HK-2 (cell line): Measurements from ENCODE around the gene FRMD4B.

ENCODE experiments used
- DNase-seq: peaks from one replicate; pipeline ENCODE4 v3.0.0-alpha.2; 2018; ENCODE audit not compliant: unreplicated experiment

FRMD4B gene

DNA sequence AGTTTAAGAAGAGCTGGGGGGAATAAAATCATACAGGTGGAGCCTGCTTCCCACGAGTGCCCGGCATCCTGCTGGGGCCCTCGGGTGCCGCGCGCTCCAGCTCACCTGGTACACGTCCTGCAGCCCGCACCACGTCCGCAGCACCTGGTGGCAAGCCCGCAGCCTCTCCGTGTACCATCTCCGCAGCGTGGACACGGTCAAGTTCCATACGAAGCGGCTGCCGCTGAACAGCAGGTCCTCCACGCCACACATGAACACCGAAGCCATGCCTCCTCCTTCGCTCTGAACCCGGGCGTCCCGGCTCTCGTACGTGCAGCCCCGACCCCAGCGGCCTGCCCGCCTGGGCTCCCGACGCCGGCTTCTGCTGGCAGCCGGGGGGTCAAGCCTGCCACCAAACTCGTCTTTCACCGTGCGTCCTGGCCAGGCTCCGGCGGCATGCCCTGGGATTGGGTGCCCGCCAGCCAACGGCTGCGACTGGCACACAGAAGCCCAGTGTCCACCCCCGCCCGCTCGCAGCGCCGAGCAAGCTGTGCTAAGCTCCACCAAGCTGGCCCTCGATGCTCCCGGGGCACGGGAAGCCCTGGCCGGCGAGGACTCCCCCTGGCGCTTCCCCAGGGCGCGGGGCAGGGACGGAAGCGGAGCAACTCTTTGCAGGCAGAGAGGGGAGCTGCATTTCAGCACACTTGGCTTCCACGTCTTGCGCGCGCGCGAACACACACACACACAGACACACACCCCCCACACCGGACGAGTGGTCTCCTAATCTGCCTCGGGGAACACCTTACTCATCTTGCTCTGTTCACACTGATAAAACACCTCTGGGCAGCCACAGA lies at the start of gene FRMD4B:
Gene FRMD4B, minus strand, starts transcription at position 366 of the 833 bp plus-strand sequence. Its CDS starts 99 bp downstream, at position 267.
- peak; percentile 13 for DNase-seq

DNA sequence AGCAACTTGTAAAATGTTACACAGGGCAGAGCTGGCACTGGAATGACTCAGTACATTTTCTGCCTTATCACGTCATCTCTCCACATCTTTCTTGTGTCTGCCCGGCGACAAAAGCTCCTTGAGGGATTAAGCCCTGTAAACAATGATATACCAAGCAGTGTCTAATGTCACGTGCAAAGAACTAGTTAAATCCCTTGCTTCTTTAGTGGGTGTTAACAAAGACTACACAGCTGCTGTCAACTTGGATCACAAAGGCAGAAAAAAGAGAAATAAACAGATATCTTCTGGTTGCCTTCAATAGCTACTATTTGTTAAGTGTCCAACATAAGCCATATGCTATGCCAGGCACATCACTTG lies 48.1 kb upstream of the FRMD4B start:
- no peak for DNase-seq

DNA sequence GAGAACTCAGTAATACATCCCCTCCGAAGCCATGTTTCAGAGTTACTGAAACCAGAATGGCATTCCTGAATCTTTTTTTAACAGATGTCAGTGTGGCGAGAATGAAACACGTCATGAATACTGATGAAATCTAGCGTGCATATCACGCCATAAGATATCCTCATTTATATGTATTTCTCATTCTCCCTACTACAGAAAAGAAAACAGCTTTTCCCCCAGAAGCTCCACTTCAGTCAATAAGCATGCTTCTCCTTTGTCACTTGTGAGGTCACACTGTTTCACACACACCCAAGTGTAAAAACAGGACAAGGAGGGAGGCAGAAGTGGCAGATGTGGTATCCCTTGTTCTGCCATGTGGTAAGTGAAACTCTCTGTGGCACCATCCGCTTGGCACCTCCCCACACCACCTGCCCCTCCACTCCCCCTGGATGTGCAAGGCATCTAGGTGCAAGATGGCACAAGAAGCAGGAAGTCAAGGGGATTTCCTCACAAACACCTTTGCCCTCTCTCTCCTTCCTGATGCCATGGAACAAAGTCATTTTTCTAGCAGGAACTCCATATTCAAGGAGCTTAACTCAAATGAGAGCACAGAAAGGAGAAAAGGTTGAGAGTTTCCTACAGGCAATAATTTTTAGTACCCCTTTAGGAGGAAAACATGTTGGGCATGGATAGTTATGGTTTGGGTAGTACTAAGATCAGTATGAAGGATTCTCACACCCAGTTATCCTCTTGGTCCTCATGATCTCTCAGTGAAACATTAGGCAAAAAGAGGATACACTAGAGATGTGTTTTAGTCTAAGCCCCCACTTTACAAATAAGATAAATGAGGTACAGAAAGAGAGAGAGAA lies 47.5 kb upstream of the FRMD4B start:
- DNase-seq: no peak

DNA sequence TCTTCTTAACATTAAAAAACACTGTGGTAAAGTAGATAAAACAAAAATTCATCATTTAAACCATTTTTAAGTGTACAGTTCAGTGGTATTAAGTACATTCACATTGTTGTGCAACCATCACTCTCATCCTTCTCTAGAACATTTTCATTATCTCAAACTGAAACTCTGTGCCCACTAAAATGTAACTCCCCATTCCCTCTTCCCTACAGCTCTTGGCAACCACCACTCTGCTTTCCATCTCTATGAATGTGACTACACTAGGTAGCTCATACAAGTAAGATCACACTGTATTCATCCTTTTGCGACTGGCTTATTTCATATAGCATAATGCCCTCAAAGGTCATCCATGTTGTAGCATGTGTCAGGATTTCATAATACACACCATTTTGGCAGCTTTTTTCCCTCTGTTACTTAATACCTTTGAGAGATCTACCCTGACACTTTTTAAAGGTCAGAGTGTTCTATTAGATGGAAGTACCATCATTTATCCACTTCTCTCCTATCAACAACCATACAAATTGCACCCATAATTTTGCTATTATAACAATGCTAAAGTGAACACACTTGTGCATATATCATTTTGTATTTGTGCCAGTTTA lies 42.9 kb upstream of the FRMD4B start:
- DNase-seq: no peak

DNA sequence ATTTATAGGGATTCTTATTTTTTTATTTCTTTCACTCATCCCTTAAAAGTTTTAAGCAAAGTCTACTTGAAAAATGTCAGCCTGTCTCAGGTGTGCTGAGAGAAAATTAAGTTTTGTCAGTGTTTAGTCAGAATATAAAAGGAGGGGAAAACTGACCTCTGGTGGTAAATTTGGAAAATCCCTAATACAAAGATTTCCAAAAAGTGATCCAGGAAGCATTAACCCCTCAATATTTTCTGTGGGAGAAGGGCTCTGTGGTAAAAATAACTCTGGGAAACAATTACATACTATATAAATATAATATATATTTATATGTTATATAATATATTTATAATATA lies 41.0 kb upstream of the FRMD4B start:
- DNase-seq: no peak

DNA sequence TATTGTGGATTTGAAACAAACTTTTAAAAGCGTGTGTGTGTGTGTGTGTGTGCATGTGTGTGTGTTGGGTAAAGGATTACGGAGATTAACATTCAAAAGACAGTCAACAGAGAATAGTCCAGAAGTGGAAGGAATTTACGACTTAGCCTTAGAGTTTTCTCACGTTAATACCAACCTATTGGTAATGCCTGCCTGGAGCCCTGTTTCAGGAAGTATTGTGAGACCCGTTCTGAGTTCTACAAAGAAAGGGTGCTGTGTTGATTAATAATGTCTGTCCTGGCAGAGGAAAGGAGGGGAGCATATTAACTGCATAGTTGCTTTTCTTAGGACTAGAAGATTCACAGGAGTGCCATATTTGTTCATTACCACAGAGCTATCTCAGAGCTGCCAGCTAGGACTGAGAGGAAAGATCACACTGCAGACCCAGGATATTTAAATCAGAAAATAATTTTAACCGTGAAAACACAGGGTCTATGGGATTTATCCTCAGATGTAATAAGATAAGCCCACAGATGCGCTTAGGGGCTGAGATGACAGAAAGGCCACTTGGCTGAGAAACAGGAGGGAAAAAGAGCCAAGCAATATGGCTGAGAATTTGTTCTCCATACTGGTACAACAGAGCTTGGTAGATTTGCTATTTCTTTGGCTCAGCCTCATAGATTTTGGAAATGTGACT lies 40.5 kb upstream of the FRMD4B start:
- no peak for DNase-seq

DNA sequence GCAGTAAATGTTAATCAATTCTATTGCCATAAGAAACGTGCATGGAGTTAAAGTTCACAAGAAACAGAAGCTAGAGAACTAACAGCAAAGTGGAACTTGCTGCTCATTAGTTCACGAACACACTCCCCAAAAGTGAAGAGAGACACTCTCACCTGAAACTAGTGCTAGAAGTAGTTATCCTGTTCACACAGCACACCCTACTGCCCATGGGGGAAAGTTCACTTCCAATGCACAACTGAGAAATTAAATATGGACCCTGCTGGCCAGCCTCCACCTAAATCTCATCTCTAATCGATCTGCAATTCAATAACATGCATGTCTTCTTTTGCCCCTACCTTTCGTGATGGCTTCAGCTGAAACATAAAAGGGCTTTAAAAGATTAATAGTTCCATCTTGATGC lies 39.4 kb upstream of the FRMD4B start:
- DNase-seq: no peak

DNA sequence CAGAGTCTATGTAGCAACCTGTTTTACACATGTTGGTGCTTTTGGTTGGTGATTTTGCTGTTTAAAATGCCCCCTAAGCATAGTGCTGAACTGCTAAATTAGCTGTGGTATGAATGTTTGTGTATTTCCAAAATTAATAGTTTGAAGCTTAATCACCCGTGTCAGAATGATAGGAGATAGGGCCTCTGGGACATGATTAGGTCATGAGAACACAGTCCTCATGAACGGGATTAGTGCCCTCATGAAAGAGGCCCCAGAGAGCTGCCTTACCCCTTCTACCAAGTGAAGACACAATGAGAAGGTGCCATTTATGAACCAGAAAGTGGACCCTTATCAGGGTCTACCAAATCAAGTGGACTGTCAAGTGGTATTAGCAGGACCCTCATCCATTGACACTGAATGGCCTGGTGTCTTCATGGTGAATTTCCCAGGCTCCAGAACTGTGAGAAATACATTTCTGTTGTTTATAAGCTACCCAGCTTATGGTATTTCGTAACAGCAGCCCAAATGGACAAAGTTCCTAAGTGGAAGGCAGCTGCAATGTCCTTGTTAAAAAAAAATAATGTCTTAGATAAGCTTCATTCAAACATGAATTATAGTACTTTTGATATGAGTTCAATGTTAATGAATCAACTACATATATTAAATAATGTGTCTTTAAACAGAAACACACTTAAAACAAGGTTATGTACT lies 37.7 kb upstream of the FRMD4B start:
- DNase-seq: no peak

DNA sequence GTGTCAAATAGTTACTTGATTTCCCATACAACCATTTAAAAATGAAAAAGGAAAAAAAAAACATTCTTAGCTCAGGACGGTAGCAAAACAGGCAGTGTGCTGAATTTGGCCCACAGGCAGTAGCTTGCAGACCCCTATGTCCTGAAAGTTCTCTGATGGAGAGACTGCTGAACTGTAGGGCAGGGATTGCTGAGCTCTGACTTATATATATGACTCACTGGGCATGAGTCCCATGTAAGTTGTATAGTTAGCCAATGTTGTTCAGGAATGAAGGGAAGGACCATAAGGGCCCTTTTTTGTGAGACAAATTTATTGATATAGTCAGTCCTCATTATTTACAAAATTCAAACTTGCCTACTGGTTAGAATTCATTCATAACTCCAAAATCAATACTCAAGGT lies 36.9 kb upstream of the FRMD4B start:
- no peak for DNase-seq

DNA sequence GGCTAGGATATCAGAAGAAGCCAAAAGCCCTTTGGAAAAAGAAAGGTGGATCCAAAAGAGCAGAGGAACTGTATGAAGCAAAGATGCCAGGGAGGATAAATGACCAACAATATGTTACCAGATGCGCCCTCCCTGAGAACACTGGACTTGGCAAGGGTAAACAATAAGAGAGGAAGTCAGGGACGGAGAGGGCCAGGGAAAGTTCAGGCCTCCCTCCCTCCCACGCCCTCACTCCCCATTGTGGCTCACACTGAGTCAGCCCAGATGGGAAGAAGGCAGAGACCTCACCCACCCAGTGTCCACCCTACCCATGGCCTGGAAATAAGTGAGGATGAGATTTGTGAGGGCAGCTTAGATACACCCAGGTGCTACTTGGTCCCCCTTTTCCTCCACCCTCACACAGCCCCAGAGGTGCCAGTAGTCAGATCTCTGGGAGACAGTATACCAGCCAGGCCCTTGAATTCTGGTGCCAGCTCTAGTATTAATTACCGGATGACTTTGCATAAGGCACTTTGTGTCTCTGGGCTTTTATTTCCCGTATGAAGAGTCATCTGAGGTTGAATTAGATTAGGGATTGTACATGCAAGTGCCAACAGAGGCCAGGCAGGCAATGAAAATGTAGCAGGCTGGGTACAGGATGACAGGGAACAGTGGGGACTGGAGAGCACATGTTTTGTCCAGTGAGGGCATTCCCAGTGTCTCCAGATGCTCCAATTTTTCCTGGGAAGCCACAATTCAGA lies 35.1 kb upstream of the FRMD4B start:
- DNase-seq: no peak

DNA sequence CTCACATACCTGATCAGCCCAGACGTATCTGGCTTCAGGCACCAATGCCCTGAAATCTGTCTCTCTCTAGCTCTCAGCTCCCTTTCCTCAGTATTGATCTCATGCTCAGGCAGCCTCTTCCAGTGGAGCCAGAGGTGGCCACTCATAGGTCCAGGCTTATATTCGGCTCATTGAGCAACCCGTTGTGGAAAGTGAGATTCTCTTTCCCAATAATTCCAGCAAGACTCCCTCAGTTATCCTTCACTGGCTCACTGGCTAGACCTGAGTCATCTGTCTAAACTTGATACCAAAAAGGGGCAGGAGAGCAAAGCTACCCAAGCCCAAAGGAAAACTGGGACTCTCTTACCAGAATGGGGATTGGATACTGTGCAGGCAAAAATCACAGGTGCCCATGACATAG lies 33.4 kb upstream of the FRMD4B start:
- no peak for DNase-seq

DNA sequence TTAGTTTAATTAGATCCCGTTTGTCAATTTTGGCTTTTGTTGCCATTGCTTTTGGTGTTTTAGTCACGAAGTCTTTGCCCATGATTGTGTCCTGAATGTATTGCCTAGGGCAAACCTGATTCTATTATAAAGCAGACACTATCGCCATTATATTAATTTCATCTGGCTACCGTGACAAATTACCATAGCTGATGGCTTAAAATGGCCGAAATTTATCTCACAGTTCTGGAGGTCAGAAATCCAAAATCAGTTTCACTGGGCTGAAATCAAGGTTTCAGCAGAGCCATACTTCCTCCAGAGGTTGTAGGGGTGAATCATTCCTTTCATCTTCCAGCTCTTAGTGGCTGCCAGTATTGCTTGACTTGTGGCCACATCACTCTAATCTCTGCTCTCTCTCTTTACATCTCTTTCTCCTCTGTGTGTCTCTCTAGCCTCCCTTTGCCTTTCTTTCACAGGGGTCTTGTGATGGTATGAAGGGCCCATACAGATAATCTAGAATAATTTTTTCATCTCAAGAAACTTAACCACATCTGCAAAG lies 31.7 kb upstream of the FRMD4B start:
- no peak for DNase-seq

DNA sequence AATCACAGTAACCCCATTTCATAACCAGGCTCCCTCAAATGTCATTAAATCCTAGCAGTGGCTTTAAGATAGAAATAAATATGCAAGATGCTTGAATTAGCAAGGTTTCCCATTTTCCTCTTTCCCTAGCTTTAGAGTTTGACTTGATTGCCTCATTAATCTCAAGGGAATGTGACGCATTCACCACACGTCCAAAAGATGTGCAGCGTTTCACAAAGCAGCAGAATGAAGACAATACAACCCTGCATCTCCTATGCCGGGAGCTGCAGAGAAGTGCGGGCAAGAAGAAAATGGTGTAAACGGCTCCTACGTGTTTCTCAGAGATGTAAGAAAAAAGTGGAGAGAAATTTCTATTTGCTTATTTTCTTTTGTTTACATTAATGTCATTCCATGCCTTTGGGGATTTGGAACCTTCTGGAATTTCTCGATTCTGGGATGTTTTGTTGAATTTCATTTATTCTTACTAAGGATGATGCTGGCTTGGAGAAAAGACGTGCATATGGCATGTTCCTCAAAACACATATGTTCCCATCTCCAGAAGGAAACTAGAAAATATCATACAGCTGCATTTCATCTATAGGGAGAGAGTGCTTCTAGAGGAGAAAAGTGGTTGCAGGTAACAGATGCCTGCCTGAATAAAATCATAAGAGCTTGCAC lies 27.8 kb upstream of the FRMD4B start:
- no peak for DNase-seq

DNA sequence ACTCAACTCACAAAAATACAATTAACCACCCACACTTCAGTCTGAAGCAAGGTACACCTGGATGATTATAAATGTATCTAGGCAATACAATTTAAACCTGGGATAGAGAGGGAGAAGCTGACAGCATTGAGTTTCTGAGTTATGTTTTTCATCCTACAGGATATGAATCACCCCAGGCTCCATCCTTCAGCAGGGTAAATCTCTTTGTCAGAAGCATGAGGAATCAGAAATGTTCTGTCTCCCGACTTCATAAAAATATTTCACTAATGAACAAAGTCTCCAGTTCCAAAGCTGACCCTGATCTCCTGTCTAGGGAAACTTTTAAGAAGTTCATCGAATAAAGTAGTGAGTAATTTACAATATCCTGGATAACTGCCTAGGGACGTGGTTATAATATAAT lies 25.5 kb upstream of the FRMD4B start:
- no peak for DNase-seq

DNA sequence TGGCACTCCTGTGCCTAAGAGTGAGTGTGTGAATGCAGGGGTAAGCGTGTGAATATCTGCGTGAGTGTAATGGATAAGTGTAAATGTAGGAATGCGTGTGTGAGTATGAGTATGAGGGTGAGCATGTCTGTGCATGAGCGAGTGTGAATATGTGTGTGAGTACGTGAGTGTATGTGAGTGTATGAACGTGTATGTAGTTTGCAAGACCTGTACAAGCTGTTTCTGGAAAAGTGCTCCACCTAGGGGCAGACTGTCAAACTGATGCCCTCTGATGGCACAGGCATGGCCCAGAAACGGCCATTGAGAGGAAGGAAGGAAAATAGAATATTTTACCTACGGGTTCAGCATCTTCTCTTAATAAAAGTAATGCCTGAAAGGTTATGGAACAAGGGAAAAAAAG lies 24.4 kb upstream of the FRMD4B start:
- DNase-seq: peak; percentile 28

DNA sequence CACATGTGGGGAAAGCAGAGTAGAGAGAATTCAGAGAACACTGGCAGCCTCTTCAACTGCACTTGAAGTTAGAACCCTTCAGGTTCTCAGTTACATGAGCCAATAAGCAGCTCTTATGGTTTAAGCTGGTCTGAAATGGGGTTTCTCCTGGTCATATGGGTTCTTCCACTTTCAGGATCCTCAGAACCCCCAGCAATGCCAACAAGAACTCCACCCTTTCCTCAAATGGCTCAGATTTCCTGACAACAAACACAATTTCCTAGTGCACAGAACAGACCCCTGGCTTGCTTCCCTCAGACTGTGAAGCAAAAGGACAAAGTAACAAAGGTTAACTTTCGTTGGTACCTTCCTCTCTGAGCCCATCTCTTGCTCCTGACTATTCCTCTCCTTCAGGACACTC lies 23.9 kb upstream of the FRMD4B start:
- DNase-seq: no peak

DNA sequence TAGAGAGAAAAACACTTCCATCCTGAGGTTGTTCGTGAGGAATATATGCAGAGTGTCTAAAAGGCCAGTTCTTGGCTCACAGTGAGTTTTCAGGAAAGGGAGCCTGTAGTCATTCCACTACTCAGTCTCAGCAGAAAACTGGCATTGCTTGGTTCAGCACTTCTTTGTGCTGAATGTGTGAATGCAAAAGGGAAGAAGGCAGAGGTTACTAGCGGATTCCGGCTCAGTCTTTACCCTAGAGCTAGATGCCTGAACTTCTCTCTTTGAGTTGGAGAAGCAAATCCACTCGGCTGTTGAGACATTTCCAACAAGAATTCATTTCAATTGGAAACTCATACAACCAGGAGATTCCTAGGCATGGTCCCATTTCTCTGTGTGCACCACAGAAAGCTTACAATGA lies 23.1 kb upstream of the FRMD4B start:
- DNase-seq: no peak

DNA sequence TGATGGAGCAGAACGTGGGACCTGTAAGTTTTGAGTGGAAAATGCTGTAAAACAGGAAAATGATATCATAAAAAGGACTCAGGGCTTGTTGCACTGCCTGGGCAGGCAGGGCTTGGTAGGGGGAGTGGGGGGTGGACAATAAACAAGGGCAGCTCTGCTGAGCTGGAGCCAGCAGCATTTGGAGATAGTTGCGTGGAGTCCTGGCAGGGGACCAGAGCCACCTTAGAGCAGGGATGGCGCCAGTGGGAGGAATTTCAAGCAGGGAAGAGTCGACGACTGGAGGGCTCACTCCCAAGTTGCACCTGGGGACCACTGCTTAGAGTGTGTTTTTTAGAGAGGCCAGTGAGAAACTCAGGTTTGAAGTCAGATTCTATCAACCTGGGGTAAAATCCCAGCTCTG lies 22.7 kb upstream of the FRMD4B start:
- no peak for DNase-seq

DNA sequence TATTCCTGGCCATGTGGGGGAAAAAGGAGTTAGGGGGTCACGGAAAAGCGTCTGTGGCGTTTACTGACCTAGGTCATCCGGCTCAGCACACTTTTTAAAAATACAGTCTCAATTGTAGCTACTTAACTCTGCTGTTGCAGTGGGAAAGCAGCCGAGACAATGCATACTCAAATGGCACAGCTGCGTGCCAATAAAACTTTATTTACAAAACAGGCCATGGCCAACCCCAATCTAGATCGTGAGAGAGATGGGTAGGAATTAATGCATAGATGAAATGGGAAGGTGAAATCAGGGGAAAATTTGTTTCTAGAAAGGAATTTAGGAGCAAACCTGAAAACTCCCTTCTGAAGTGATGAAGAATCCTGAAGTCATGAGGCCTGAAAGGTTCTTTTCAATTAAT lies 22.0 kb upstream of the FRMD4B start:
- no peak for DNase-seq

DNA sequence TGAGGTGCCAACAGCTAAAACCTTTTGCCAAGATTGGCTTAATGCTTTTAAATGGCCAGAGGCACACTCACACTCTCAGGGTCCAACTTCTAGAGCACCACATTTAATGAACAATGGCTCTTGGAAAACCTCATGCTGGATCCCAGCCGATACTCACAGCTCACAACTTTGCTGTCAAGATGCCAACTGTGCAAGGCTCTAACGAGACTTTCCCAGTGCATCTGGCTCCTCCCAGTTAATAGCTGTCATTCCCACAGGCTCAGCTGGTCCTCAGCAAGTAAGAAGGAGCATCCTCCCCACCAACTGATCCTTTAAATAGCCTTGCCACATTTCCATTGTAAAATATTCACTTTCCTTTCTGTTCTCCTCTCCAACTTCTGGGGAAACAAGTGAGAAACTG lies 20.3 kb upstream of the FRMD4B start:
- no peak for DNase-seq
